Mesenteric fat pad (tissue), 1 donor: ENCODE measurements around the gene AOC3. TPM values are rescaled to one million over a fixed set of nuclear protein-coding genes. Genes with fewer than 3 reads are reported as not detected.
"Not testable (repeated sequence)": the region's sequence is repeated elsewhere in the genome, so short reads cannot be mapped to it uniquely, and the experiment has no call there.

Experiments used
- DNase-seq: peaks from one replicate; pipeline ENCODE4 v3.0.0-alpha.2; 2020; ENCODE audit warnings: low spot score
- total RNA-seq: library from RNA; stranded (reverse); fragmentation: NEBNext Ultra II Directional; extraction: Animal tissue kit (Norgen Biotek cat#: 25700); gene quantifications from one replicate; pipeline ENCODE4 v1.2.1, GENCODE V29; 2021
- donor health status: DM: yes; HTN: yes; CAD: no.

Gene AOC3
- total RNA-seq, 1 donor from 2014 or later = 528 TPM

DNA sequence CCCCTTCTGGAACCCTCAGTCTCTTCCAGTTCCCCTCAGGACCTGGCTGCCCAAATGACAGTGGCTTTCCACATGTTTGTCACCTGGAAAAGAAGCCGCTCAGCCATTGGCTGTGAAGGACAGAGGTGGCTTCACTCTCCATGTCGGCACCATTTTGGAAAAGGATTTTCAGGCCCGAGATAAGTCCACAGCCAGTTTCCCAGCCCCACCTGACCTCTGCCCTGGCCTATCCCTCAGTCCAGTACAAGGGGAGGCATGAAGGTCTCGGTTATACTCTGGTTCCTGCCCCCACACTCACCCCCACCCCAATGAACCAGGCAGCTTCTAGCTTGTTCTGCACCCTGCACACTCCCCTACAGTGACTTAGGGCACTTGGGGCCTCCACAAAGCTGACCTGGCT lies 15.2 kb downstream of the AOC3 start:
- DNase-seq = no peak

DNA sequence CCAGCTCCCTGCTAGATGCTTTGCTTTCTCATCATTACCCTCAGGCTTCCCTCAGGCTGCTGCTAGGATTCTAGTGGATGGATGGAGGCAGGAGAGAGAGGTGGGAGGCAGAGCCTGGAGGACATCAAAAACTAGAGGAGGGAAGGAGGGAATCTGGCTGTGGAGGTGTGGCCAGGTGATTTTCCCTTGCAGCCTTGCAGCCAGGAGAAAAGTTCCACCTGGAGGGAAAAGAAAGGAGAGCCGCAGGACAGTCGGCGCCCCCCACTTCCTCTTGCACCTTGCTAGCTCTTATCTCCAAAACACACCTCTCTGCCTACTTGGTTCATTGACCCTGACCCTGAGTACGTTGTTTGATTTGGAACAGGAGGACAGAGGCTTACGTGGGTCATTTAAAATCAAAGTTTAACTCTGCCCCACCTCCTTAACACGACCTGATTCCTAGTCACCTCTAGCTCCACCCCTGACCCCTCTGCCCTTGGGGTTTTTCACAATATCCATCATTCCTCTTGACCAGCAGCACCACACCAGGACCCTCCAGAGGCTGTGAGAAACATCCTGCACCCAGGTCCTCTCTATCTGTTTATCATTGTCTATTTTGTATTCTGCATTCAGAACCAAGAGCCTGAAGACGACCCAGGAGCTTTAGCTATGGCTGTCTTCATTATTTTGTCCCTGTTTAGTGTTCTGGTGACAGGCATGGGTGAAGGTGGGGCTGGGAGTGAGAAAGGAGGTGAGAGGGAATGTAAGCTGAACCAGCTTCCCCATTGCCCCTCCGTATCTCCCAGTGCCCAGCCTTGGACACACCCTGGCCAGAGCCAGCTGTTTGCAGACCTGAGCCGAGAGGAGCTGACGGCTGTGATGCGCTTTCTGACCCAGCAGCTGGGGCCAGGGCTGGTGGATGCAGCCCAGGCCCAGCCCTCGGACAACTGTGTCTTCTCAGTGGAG lies 15.9 kb downstream of the AOC3 start:
- no peak for DNase-seq

DNA sequence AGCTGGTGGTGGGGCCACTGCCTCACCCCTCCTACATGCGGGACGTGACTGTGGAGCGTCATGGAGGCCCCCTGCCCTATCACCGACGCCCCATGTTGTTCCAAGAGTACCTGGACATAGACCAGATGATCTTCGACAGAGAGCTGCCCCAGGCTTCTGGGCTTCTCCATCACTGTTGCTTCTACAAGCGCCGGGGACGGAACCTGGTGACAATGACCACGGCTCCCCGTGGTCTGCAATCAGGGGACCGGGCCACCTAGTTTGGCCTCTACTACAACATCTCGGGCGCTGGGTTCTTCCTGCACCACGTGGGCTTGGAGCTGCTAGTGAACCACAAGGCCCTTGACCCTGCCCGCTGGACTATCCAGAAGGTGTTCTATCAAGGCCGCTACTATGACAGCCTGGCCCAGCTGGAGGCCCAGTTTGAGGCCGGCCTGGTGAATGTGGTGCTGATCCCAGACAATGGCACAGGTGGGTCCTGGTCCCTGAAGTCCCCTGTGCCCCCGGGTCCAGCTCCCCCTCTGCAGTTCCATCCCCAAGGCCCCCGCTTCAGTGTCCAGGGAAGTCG lies 16.8 kb downstream of the AOC3 start:
- not testable (repeated sequence) for DNase-seq

DNA sequence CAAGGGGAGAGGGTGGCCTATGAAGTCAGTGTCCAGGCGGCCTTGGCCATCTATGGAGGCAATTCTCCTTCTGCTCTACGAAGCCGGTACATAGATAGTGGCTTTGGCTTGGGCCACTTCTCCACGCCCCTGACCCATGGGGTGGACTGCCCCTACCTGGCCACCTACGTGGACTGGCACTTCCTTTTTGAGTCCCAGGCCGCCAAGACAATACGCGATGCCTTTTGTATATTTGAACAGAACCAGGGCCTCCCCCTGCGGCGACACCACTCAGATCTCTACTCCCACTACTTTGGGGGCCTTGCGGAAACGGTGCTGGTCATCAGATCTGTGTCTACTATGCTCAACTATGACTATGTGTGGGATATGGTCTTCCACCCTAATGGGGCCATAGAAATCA lies 17.3 kb downstream of the AOC3 start:
- no peak for DNase-seq

DNA sequence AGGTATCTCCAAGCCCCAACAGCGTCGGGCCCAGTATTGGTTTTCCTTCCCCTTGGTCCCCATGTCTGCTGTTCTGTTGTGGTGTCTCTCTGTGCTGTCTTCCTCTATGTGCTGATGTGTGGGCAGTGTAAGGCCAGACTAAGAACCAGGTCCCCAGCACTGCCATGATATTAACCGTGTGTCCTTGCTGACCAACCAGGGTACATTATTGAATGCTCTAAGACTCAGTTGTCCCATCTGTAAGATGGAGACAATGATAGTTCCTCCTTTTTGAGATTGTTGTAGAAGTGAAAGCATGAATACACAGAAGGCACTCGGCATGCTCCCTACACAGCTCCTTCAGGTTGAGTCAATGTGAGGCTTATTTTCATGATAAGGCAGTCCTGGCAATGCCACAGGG lies 20.6 kb downstream of the AOC3 start:
- no peak for DNase-seq

DNA sequence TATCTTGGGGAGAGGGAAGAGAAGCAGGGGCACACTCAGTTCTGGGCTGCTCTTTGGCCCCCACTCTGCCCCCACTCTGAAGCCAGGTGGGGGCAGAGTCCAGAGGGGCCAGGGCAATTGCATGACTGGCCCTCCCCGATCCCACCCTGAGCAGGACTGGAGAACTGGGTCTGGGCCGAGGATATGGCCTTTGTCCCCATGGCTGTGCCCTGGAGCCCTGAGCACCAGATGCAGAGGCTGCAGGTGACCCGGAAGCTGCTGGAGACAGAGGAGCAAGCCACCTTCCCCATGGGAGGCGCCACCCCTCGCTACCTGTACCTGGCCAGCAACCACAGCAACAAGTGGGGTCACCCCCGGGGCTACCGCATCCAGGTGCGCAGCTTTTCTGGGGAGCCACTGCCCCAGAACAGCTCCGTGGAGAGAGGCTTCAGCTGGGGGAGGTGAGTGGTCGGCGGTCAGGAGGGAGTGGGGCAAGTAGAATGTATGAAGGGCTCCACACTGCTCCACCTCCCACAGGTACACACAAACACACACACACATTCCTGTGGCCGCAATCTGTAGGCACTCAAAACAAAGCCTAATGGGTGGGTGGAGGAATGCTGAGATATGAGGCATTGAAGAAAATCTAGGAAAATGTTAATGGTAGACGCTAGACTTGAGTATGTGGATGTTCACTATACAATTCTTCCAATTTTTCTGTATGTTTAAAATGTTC lies 21.4 kb downstream of the AOC3 start:
- no peak for DNase-seq

DNA sequence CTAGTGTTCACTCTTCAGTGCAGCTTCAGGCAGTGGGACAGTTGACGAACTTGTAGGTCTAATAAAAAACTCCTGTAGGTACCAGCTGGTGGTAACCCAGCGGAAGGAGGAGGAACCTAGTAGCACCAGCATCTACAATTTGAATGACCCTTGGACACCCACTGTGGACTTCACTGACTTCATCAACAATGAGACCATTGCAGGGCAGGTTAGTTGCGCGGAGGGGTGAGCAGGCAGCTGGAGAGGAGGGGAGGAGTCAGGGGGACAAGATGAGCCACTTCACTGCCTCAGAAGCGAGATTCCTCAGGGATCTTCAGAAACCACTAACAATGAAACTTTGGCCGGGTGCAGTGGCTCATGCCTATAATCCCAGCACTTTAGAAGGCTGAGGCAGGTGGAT lies 22.3 kb downstream of the AOC3 start:
- DNase-seq = no peak

DNA sequence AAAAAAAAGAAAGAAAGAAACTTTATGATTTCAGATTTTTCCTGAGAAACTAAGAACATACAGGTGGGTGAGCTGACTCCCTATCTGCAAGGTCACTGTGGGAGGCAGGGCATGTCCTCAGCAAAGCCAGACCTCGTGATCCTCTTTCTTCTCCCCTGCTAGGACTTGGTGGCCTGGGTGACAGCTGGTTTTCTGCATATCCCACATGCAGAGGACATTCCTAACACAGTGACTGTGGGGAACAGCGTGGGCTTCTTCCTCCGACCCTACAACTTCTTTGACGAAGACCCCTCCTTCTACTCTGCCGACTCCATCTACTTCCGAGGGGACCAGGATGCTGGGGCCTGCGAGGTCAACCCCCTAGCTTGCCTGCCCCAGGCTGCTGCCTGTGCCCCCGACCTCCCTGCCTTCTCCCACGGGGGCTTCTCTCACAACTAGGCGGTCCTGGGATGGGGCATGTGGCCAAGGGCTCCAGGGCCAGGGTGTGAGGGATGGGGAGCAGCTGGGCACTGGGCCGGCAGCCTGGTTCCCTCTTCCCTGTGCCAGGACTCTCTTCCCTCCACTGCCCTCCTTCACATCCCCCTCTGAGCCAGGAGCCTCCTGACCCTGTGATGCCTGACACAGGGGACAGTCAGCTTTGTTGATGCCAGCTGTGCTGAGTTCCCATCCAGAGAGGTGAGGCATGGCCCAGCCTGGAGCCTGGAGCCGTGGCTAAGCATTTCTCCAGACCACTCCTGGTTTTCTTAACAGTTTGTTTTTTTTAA lies 23.1 kb downstream of the AOC3 start:
- not testable (repeated sequence) for DNase-seq

DNA sequence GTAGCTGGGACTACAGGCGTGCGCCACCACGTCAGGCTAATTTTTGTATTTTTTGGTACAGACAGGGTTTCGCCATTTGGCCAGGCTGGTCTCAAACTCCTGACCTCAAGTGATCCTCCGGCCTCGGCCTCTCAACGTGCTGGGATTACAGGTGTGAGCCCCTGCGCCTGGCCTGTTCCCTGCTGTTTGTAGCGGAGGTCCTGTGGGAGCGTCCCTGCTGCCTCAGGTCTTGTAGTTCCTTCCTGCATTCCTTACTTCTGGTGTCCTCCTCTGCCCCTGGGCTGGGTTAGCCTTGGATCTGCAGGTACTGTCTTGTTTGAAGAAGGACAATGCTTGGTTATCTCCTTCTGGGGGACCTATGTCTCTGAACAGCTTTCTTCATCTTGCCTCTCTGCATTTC lies 26.0 kb downstream of the AOC3 start:
- no peak for DNase-seq

DNA sequence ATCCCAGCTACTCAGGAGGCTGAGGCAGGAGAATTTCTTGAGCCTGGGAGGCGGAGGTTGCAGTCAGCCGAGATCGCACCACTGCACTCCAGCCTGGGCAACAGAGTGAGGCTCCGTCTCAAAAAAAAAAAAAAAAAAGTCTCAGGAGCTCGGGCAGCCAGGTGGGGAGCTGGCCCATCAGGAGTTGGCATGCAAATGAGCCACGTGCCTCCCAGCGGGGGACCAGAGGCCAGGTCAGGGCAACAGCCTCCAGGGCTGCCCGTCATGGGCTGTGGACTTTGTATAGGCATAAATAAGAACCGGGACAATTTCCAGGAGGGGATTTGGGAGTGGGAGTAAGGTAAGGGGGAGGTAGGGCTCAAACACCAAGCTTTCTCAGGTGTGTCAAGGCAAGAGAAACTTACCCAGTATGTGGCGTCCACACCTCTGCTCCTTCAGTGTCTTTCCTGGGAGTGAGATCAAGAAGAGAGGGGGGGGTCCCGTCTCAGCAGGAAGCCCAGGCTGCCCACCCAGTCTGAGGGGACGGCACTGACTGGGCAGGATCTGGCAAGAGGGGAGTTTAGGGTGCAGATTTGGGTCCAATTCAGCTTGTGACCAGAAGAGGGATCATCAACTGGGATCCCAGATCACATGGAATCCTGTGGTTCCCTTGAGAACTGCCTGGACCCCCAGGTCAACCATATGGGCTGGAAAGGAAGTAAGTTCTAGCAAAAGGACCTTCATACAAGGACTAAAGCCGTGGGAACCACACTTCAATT lies 27.3 kb downstream of the AOC3 start:
- no peak for DNase-seq

DNA sequence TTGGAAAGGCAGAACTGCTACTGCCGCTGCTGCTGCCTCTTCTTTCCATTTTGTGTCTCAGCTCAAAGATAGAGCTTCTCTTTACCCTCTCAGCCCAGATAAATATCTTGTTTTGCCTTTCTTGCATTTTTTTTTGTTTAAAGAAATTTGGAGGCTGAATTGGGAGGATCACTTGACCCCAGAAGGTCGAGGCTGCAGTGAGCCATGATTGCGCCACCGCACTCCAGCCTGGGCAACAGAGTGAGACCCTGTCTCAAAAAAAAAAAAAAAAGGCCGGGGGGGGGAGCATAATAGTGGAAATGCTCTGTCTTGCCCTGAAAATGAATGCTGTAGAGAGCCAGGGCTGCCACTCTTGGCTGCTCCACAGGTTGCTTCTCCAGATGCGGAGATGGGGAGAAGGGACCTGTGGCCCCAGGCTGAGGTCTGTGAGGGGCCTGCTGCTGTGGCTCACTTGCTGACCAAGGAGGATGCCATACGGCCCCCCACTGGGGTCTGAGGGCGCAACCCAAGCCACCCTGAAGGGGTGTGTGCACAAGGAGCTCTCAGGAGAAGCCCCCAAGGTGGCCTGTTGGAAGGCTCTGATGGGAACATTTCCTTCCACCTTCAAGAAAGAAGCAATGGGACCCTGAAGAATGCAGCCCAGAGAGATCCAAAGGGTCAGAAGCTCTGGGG lies 28.1 kb downstream of the AOC3 start:
- DNase-seq = no peak

DNA sequence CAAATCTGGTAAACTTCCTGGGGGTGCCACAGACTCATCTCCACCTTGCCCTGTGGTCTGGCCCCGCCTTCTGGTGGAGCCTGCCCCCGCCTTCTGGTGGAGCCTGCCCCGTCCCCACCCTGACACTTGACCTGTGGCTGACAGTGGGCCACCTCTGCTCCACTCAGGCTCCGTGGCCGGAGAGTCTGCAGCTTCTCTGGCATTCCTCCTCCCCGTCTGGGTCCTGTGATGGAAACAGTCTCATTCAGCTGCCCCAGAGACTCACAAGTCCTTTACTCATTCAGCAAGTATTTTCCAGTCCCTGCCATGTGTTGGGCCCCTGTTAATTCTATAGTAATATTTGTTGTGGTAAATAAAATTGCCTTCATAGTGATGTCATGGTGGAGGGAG lies 28.6 kb downstream of the AOC3 start:
- no peak for DNase-seq

DNA sequence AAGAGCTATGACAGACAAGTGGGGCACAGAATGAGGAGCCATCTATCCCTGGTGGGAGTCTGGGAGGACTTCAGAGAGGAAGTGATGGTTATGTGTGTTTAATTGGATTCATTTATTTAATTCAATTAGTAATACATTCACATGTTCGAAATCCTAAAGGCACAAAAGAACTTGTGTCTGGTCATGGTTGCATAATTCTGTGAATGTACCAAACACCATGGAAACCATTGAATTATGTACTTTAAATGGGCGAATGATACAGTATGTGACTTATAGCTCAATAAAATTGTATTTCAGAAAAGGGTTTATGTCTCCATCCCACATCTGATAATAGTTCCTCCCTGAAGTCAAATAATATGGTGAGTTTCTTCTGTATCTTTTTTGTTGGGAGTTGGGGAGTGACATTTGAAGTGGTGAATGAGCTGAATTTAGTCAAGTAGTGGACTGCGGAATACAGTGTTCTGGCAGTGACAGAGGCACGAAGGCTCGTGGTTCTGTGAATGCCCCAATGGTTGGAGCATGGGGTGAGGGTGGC lies 29.8 kb downstream of the AOC3 start:
- DNase-seq = no peak

DNA sequence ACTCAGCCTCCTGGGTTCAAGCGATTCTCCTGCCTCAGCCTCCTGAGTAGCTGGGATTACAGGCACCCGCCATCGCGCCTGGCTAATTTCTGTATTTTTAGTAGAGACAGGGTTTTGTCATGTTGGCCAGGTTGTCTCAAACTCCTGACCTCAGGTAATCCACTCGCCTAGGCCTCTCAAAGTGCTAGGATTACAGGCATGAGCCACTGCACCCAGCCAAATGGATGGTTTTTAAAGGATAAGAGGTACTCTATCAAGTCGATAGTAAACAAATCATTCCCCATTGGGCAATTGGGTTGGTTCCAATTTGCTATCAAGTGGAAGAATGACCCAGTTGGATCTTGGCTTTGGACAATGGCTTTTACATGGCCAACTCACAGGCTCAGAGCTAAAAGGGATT lies 30.7 kb downstream of the AOC3 start:
- DNase-seq = not testable (repeated sequence)

DNA sequence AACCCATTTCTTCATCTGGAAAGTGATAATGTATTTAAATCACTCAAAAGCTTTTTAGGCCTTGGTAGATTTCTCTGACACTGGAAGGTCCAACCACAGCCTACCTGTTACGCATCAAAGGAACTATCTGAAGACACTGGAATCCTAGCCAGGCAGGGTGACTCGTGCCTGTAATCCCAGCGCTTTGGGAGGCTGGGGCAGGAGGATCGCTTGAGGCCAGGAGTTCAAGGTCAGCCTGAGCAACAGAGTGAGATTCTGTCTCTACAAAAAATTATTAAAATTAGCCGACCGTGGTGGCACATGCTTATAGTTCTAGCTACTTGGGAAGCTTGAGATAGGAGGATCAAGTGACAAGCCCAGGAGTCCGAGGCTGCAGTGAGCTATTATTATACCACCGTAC lies 31.2 kb downstream of the AOC3 start:
- DNase-seq = no peak

DNA sequence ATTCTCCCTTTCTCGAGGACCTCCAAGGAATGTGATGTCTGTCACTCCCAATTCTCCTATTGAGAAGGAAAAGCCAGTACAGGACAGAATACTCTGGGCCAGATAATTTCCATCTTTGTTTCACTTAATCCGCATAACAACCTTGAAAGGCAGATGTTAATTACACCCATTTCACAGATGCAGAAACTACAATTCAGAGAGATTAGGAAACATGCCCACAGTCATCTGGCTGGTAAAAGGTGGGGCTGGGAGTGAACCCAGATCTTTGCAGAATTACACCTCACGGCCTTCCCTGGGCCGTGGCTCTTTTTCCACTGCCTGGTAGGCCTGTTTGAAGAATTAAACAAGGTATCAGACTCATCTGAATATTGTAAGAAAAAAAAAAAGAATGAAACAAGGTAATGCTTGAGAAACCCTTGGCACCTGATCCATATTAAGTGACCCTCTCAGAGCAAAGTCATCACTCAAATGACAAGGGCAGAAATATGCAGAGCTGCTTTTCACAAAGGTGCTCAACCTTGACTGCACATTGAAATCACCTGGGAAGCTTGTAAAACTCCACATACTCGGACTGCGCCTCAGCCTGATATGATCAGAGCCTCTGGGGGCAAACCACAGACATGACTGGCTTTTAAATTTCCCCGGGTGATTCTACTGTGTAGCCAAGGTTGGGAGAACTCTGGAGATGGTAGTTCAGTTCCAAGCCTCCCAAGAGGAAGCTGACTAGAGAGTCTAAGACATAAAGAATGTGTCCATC lies 33.0 kb downstream of the AOC3 start:
- DNase-seq = no peak

DNA sequence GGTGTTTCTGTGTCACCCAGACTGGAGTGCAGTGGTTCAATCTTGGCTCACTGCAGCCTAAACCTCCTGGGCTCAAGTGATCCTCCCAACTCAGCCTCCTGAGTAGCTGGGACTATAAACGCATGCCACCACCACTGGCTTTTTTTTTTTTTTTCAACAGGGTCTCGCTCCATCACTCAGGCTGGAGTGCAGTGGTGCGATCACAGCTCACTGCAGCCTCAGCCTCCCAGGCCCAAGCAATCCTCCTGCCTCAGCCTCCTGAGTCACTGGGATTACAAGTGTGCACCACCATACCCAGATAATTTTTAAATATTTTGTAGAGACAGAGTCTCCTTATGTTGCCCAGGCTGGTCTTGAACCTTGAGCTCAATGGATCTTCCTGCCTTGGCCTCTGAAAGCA lies 34.8 kb downstream of the AOC3 start:
- DNase-seq = not testable (repeated sequence)

DNA sequence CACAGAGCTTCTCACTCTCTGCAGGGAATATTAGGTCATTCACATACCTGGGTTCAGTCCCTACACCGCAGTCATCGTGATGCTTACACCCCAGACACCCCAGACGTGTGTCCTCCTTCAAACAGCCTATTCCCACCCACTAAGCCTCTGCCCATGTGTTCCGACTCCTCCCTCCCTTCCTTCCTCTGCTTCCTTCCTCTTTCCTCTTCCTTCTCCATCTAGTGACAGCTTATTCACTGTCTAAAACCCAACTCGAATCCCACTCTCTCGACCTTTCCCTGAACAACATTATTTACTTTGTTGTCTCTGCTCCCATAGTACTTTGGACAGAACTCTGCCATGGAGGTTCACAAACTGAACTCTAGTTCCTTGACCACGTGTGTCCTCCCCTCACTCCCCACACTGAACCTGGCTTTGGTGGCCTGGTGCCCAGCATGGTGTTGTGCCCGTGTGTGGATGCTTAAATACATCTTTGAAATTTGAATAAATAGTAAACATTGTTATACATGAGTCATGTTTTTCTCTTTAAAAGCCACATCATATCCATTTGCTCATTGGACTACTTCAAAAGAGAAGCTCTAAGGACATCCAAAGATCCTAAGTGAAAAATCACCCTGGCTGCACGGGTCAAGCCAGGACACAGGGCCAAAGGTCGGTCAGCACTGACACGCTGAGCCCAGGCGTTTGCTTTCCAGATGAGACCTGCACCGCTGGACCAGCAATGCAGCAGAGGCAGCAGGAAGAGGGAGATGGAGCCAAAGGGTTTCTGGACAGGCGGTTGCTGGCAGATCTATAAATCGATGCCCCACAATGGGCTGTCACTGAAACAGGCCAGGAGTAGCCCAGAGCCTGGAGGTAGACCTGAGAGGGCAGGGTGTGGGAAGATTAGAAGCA lies 35.5 kb downstream of the AOC3 start:
- no peak for DNase-seq
